ENCODE measurements around the gene AK4. TPM values are rescaled to one million over a fixed set of nuclear protein-coding genes. Genes with fewer than 3 reads are reported as not detected.
"Not testable (repeated sequence)": the region's sequence is repeated elsewhere in the genome, so short reads cannot be mapped to it uniquely, and the experiment has no call there.

AK4 gene
- total and polyA plus RNA-seq, 4 donors = 52.3 to 106 (median 59.3) TPM

DNA sequence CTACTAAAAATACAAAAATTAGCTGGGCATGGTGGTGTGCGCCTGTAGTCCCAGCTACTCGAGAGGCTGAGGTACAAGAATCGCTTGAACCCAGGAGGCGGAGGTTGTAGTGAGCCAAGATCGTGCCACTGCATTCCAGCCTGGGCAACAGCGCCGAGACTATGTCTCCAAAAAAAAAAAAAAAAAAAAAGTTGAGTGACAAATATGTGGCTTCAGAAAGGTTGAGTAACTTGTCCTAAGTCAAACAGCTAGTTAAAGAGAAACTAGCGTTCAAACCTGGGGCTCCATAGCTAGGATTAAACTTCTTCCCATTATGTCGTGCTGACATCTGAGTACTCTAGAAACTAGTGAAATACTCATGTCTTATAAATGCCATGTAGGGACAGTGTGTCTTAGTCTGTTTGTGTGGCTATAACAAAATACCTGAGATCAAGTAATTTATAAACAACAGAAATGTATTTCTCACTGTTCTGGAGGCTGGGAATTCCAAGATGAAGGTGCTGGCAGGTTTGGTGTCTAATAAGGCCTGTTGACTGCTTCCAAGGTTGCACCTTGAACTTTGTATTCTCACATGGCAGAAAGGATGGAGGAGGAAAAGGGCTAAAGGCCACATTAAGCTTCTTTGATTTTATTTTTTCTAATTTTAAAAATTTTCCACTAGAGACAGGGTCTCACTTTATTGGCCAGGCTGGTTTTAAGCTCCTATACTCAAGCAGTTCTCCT is 12.0 kb downstream of the AK4 start:
- no peak for DNase-seq (ENCODE audit: low spot score)
- H3K27ac ChIP-seq (ENCODE audit: low read depth in 1 of 2, low read length in 2 of 2) = peak overlapping the region; percentile 64 to 69

GRCh38 chr1:65163201-65163805 is 15.3 kb downstream of the AK4 start:
- Histone ChIP-seq H3K4me3 (ENCODE audit: low read depth in 1 of 3, low read length in 3 of 3) (no peak overlapping the region), H3K36me3 (ENCODE audit: control insufficient read depth in 4 of 4, insufficient read depth in 3 of 4, low read depth in 1 of 4, low read length in 3 of 4) (no peaks in the 10 kb centered on the region), H3K27ac (ENCODE audit: low read depth in 1 of 2, low read length in 2 of 2) (peak overlapping the region; percentile 62 to 76), H3K9ac (ENCODE audit: low read depth in 1 of 2, low read length in 2 of 2) (no peak overlapping the region), H3K4me1 (ENCODE audit: control insufficient read depth in 4 of 4, insufficient read depth in 4 of 4, low read length in 3 of 4) (peaks cover 21 to 77% (median 37%) of the 10 kb centered on the region in 4 donors), H3K9me3 (ENCODE audit: control insufficient read depth in 4 of 4, low read length in 3 of 4) (no peaks in the 10 kb centered on the region), H3K27me3 (ENCODE audit: control insufficient read depth in 4 of 4, insufficient read depth in 4 of 4, low read length in 3 of 4) (no peaks in the 10 kb centered on the region)
- WGBS = 63% methylated on average over 11 of the region's 11 CpGs
- TF ChIP-seq JUND (IDR thresholded peaks at IDR 0.05) (peak; percentile 19 to 20), CTCF (IDR thresholded peaks at IDR 0.05; ENCODE audit: low read depth, low read length, missing input control) (no peak), YY1 (IDR thresholded peaks at IDR 0.05) (peak; percentile 24), RXRA (IDR thresholded peaks at IDR 0.05) (peak in 1 of 2 donors; percentile 20), HNF4A (conservative IDR thresholded peaks at IDR 0.05) (no peak)
- no peak for DNase-seq (ENCODE audit: low spot score)

More for the DNA sequence above, 12.0 kb downstream of the AK4 start:
- Histone ChIP-seq H3K9ac (ENCODE audit: low read depth in 1 of 2, low read length in 2 of 2) (peak overlapping the region in 1 of 2 donors; percentile 21), H3K4me3 (ENCODE audit: low read depth in 1 of 3, low read length in 3 of 3) (no peak overlapping the region), H3K4me1 (ENCODE audit: control insufficient read depth in 4 of 4, insufficient read depth in 4 of 4, low read length in 3 of 4) (peaks cover 25 to 62% (median 38%) of the 10 kb centered on the region in 4 donors), H3K27me3 (ENCODE audit: control insufficient read depth in 4 of 4, insufficient read depth in 4 of 4, low read length in 3 of 4) (no peaks in the 10 kb centered on the region), H3K9me3 (ENCODE audit: control insufficient read depth in 4 of 4, low read length in 3 of 4) (no peaks in the 10 kb centered on the region), H3K36me3 (ENCODE audit: control insufficient read depth in 4 of 4, insufficient read depth in 3 of 4, low read depth in 1 of 4, low read length in 3 of 4) (no peaks in the 10 kb centered on the region)
- 54% methylated on average over 9 of the region's 9 CpGs for WGBS
- TF ChIP-seq SP1 (IDR thresholded peaks at IDR 0.05) = no peak
- peak; percentile 62 to 69 for TF ChIP-seq HNF4A (conservative IDR thresholded peaks at IDR 0.05)

DNA sequence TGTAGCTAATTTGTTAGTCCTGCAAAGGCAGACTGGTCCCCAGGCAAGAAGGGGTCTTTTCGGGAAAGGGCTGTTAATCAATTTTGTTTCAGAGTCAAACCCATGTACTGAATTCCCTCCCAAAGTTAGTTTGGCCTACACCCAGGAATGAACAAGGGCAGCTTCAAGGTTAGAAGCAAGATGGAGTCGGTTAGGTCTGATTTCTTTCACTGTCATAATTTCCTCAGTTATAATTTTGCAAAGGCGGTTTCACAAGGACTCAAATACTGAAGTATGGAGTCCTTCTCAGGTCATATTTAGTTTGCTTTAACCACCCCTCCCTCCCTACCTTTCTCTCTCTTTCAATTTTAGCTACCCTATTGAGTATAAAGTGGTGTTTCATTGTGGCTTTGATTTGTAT is 16.1 kb downstream of the AK4 start:
- Histone ChIP-seq H3K27ac (ENCODE audit: low read depth in 1 of 2, low read length in 2 of 2) (peak overlapping the region; percentile 47 to 76), H3K4me1 (ENCODE audit: control insufficient read depth in 4 of 4, insufficient read depth in 4 of 4, low read length in 3 of 4) (peaks cover 23 to 76% (median 38%) of the 10 kb centered on the region in 4 donors)
- DNase-seq (ENCODE audit: low spot score); H3K36me3 ChIP-seq (ENCODE audit: control insufficient read depth in 4 of 4, insufficient read depth in 3 of 4, low read depth in 1 of 4, low read length in 3 of 4); H3K9me3 ChIP-seq (ENCODE audit: control insufficient read depth in 4 of 4, low read length in 3 of 4); H3K4me3 ChIP-seq (ENCODE audit: low read depth in 1 of 3, low read length in 3 of 3); H3K9ac ChIP-seq (ENCODE audit: low read depth in 1 of 2, low read length in 2 of 2); H3K27me3 ChIP-seq (ENCODE audit: control insufficient read depth in 4 of 4, insufficient read depth in 4 of 4, low read length in 3 of 4): not testable (repeated sequence)
- WGBS = 91% methylated on average over 3 of the region's 3 CpGs

- H3K9ac ChIP-seq (ENCODE audit: low read depth in 1 of 2, low read length in 2 of 2) = no peak overlapping the region
- H3K27me3 ChIP-seq (ENCODE audit: control insufficient read depth in 4 of 4, insufficient read depth in 4 of 4, low read length in 3 of 4) = no peaks in the 10 kb centered on the region
- no peaks in the 10 kb centered on the region for H3K9me3 ChIP-seq (ENCODE audit: control insufficient read depth in 4 of 4, low read length in 3 of 4)
- H3K36me3 ChIP-seq (ENCODE audit: control insufficient read depth in 4 of 4, insufficient read depth in 3 of 4, low read depth in 1 of 4, low read length in 3 of 4) = no peaks in the 10 kb centered on the region
- H3K27ac ChIP-seq (ENCODE audit: low read depth in 1 of 2, low read length in 2 of 2) = peak overlapping the region; percentile 47 to 76
- no peak for DNase-seq (ENCODE audit: low spot score)
- no peak overlapping the region for H3K4me3 ChIP-seq (ENCODE audit: low read depth in 1 of 3, low read length in 3 of 3)
- peaks cover 19 to 77% (median 37%) of the 10 kb centered on the region in 4 donors for H3K4me1 ChIP-seq (ENCODE audit: control insufficient read depth in 4 of 4, insufficient read depth in 4 of 4, low read length in 3 of 4)
- TF ChIP-seq YY1 (IDR thresholded peaks at IDR 0.05) = peak; percentile 93
- TF ChIP-seq, protein P1, sequence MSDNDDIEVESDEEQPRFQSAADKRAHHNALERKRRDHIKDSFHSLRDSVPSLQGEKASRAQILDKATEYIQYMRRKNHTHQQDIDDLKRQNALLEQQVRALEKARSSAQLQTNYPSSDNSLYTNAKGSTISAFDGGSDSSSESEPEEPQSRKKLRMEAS (IDR thresholded peaks at IDR 0.05) = peak; percentile 41
- TF ChIP-seq RXRA (IDR thresholded peaks at IDR 0.05) = peak; percentile 12 to 68
- TF ChIP-seq FOXA2 (IDR thresholded peaks at IDR 0.05) = peak; percentile 52
- peak; percentile 46 for TF ChIP-seq ZBTB33 (IDR thresholded peaks at IDR 0.05)
- no peak for TF ChIP-seq CTCF (IDR thresholded peaks at IDR 0.05; ENCODE audit: low read depth, low read length, missing input control)
- peak; percentile 27 for TF ChIP-seq SP1 (IDR thresholded peaks at IDR 0.05)
- peak; percentile 28 for TF ChIP-seq REST (IDR thresholded peaks at IDR 0.05)
Measured at GRCh38 chr1:65164633-65165032, 16.6 kb downstream of the AK4 start.
